IPS DF 6.9 (cell line): ENCODE data around the gene SYNE1.

Source experiments
- DNase-seq: peaks from one replicate; pipeline ENCODE4 v3.0.0-alpha.2; 2013; ENCODE audit warnings: low read depth, low spot score
- H3K27ac ChIP-seq: one replicate; pipeline ENCODE4 v1.5.1; 2013; ENCODE audit warnings: low read length, control low read depth
- H3K27me3 ChIP-seq: 2 replicates; pipeline ENCODE4 v1.6.1; 2013; ENCODE audit warnings: mild to moderate bottlenecking, low read length; ENCODE audit not compliant: control insufficient read depth, insufficient read depth
- H3K36me3 ChIP-seq: 2 replicates; pipeline ENCODE4 v1.6.1; 2013; ENCODE audit warnings: low read length; ENCODE audit not compliant: control insufficient read depth, insufficient read depth
- H3K4me1 ChIP-seq: 2 replicates; pipeline ENCODE4 v1.6.1; 2013; ENCODE audit warnings: low read length; ENCODE audit not compliant: control insufficient read depth, insufficient read depth
- H3K4me3 ChIP-seq: 2 replicates; pipeline ENCODE4 v1.5.1; 2013; ENCODE audit warnings: mild to moderate bottlenecking, low read length
- H3K9me3 ChIP-seq: 2 replicates; pipeline ENCODE4 v1.6.1; 2013; ENCODE audit warnings: low read length, inconsistent platforms; ENCODE audit not compliant: control insufficient read depth, insufficient read depth
- WGBS: extraction: QIAGEN DNeasy Blood & Tissue Kit; methylation state at CpG from one replicate; pipeline ENCODE4 v1.1.7; 2013; ENCODE audit warnings: mixed read lengths, missing lambda C conversion rate; ENCODE audit not compliant: insufficient read length, insufficient coverage; 5-methylcytosine and 5-hydroxymethylcytosine counted together

The SYNE1 gene

DNA sequence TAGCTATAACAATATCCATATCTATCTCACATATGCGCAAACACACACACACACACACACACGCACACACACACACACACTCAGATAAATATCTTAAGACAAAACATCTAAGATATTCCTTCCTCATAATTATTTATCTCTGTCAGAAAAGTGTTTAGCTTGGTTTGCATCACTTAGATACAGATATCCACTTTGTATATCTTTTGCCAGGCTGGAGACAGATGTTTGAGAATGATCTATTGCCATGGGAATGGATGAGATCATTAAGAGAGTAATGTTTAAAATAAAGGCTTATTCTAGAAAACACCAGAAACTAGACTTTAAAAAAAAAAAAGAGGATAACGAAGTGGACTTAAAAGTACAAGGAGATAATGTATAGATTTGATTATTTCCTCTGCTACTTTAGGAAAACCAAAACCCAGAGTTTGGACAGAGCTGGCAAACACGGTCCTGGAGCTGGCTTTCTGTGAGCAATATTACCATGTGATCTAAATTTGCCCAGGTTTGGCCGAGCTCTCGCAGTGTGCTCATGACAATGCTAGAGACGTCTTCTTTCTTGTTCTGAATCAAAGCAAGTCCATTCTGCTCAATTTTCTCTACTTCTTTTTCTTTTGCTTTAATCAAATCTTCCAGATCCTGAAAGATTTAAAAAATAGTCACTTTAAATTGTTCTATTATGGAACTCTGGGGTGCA is 411.8 kb downstream of the SYNE1 start:
- no peak for DNase-seq
- Histone ChIP-seq H3K9me3 (no peaks in the 10 kb centered on the region), H3K27me3 (no peaks in the 10 kb centered on the region), H3K4me1 (no peaks in the 10 kb centered on the region), H3K4me3 (no peak overlapping the region), H3K27ac (no peak overlapping the region), H3K36me3 (no peaks in the 10 kb centered on the region)
- no CpG with 5 or more reads among the region's 7 CpGs for WGBS

DNA sequence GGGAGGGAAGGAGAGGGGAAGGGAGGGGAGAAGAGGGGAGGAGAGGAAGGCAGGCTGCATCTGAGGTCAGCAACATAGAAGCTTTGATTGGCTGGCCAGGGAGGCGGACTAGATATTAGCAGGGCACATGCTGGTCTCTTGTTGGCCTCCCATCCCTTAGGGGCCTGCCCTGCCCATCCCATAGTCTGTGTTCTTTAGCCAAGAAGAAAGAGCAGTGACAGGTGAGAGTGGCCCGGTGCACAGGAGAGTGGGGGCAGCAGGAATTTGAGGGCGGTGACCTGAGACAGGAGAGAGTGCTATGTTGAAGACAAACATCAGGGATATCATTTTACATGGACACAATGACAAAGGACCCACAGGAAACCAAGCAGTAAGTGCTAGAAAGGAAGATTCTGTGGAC is 413.5 kb downstream of the SYNE1 start:
- no peaks in the 10 kb centered on the region for H3K36me3 ChIP-seq
- H3K4me1 ChIP-seq, result no peaks in the 10 kb centered on the region
- WGBS, result no CpG with 5 or more reads among the region's 3 CpGs
- no peak overlapping the region for H3K27ac ChIP-seq
- H3K27me3 ChIP-seq, result no peaks in the 10 kb centered on the region
- no peak for DNase-seq
- H3K4me3 ChIP-seq, result no peak overlapping the region
- H3K9me3 ChIP-seq, result no peaks in the 10 kb centered on the region

DNA sequence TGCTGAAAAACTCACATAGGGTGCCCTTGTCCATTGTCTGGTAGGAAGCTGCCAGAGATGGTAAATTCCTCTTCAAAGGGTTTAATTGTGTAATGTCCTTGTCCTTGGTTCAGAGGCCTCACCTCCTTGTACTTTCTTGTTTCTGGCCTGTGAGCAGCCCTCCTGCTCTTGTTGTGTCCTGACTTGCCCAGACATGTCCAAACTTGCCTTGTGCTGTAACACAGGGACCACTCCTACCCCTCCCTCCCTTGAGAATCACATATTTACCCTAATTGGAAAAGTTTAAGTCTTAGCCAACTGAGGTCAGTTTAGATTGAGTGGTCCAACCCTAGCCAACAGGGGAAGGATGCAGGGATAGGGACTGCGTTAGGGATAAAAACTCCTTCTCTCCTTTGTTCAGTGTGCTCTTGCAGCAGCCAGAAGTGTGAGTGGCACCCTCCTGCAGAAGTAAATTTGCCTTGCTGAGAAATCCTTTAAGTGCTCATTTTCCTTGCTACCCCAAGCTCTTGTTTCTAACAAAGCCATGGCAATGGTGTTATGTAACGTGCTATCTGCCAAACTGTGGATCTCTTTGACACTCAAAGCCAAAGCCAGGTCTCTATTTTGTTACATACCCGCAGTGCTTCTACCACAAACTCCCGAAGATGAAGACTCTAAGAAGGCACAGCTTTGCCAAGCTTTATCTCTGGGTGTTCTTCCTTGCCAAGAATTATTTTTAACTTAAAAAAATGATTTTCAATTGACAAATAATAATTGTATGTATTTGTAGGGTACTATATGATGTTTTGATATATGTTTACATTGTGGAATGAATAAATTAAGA is 415.1 kb downstream of the SYNE1 start:
- no peak overlapping the region for H3K27ac ChIP-seq

GRCh38 chr6:152220786-152221185 is 416.4 kb downstream of the SYNE1 start:
- no peak for DNase-seq
- Histone ChIP-seq H3K4me1 (no peaks in the 10 kb centered on the region; the same call in 1 of the 2 replicates), H3K4me3 (no peak overlapping the region), H3K27me3 (no peaks in the 10 kb centered on the region), H3K9me3 (no peaks in the 10 kb centered on the region), H3K27ac (no peak overlapping the region), H3K36me3 (no peaks in the 10 kb centered on the region)
- no CpG with 5 or more reads among the region's 4 CpGs for WGBS

More for the DNA sequence above, 415.1 kb downstream of the SYNE1 start:
- WGBS, result no CpG with 5 or more reads among the region's 4 CpGs
- H3K9me3 ChIP-seq, result no peaks in the 10 kb centered on the region
- H3K4me3 ChIP-seq, result no peak overlapping the region
- no peaks in the 10 kb centered on the region for H3K27me3 ChIP-seq
- H3K36me3 ChIP-seq, result no peaks in the 10 kb centered on the region
- no peak for DNase-seq
- H3K4me1 ChIP-seq, result no peaks in the 10 kb centered on the region; the same call in 1 of the 2 replicates

DNA sequence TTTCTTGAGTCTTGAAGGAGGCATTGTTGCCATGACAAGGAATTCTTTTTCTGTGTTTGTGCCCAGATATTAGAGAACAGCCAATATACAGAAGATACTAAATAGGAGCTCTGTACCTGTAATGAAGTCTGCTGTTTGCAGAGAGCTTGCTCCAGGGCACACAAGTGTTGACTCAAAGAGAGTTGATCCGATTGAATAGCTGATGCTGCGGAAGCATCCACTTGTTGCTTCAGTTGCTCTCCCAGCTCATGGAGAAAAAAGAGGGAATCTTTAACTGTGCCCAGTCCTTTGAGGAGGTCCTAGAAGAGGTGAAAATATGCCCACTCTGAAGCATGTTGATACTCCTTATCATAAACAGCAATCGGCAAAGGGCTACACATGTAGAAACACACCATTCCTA is 418.3 kb downstream of the SYNE1 start:
- Histone ChIP-seq H3K4me3 (no peak overlapping the region), H3K4me1 (no peaks in the 10 kb centered on the region; the same call in 1 of the 2 replicates), H3K27ac (no peak overlapping the region), H3K36me3 (no peaks in the 10 kb centered on the region), H3K27me3 (no peaks in the 10 kb centered on the region), H3K9me3 (no peaks in the 10 kb centered on the region)
- DNase-seq, result no peak
- WGBS, result no CpG with 5 or more reads among the region's 3 CpGs

GRCh38 chr6:152212437-152212836 is 424.7 kb downstream of the SYNE1 start:
- no CpG with 5 or more reads among the region's 1 CpG for WGBS
- DNase-seq, result no peak

DNA sequence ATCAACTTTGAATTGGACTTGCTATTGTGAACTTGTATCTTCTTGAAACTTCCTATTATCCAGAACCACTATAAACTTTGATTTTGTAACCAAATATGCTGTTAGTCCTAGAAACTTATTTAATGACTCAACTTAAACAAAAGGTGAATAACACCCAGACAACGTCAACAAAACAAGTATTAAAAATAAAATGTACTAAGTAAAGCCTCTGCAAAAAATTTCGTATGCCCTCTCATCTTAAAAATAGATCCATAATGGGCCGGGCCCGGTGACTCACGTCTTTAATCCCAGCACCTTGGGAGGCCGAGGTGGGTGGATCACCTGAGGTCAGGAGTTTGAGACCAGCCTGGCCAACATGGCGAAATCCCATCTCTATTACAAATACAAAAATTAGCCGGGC is 428.0 kb downstream of the SYNE1 start:
- Histone ChIP-seq H3K9me3 (no peaks in the 10 kb centered on the region), H3K27me3 (no peaks in the 10 kb centered on the region), H3K27ac (no peak overlapping the region), H3K4me3 (no peak overlapping the region), H3K4me1 (no peaks in the 10 kb centered on the region), H3K36me3 (no peaks in the 10 kb centered on the region)
- no CpG with 5 or more reads among the region's 8 CpGs for WGBS
- no peak for DNase-seq

More at GRCh38 chr6:152212437-152212836, 424.7 kb downstream of the SYNE1 start:
- no peaks in the 10 kb centered on the region for H3K4me1 ChIP-seq
- no peak overlapping the region for H3K27ac ChIP-seq
- no peak overlapping the region for H3K4me3 ChIP-seq
- no peaks in the 10 kb centered on the region for H3K27me3 ChIP-seq
- no peaks in the 10 kb centered on the region for H3K36me3 ChIP-seq
- no peaks in the 10 kb centered on the region for H3K9me3 ChIP-seq

- no peak overlapping the region for H3K27ac ChIP-seq
- no CpG with 5 or more reads among the region's 12 CpGs for WGBS
- no peaks in the 10 kb centered on the region for H3K27me3 ChIP-seq
- H3K4me1 ChIP-seq, result no peaks in the 10 kb centered on the region
- H3K9me3 ChIP-seq, result no peaks in the 10 kb centered on the region
- no peaks in the 10 kb centered on the region for H3K36me3 ChIP-seq
- no peak for DNase-seq
- H3K4me3 ChIP-seq, result no peak overlapping the region
Measured at GRCh38 chr6:152207915-152208714, 429.0 kb downstream of the SYNE1 start.

GRCh38 chr6:152206072-152206818 is 430.9 kb downstream of the SYNE1 start:
- peak; percentile 13 for DNase-seq

GRCh38 chr6:152204591-152204990 is 432.6 kb downstream of the SYNE1 start:
- H3K27ac ChIP-seq, result no peak overlapping the region

More at GRCh38 chr6:152206072-152206818, 430.9 kb downstream of the SYNE1 start:
- no peaks in the 10 kb centered on the region for H3K36me3 ChIP-seq
- no peak overlapping the region for H3K27ac ChIP-seq
- H3K4me1 ChIP-seq, result no peaks in the 10 kb centered on the region
- no peaks in the 10 kb centered on the region for H3K9me3 ChIP-seq
- WGBS, result no CpG with 5 or more reads among the region's 18 CpGs
- no peaks in the 10 kb centered on the region for H3K27me3 ChIP-seq
- no peak overlapping the region for H3K4me3 ChIP-seq

More at GRCh38 chr6:152204591-152204990, 432.6 kb downstream of the SYNE1 start:
- no peaks in the 10 kb centered on the region for H3K9me3 ChIP-seq
- no peaks in the 10 kb centered on the region for H3K36me3 ChIP-seq
- no peak for DNase-seq
- WGBS, result no CpG with 5 or more reads among the region's 2 CpGs
- no peak overlapping the region for H3K4me3 ChIP-seq
- no peaks in the 10 kb centered on the region for H3K27me3 ChIP-seq
- no peaks in the 10 kb centered on the region for H3K4me1 ChIP-seq
